Stimulated activated CD4-positive, alpha-beta T cell treated with anti-CD3 and anti-CD28 coated beads, Interleukin-15, amount 100 ng/mL, for 24 hours (primary cell): ENCODE data around the gene PANX1.
"Not testable (repeated sequence)": the region's sequence is repeated elsewhere in the genome, so short reads cannot be mapped to it uniquely, and the experiment has no call there.

Source experiments
- DNase-seq: peaks from one replicate; pipeline ENCODE4 v3.0.0-alpha.2; 2020

Gene PANX1

DNA sequence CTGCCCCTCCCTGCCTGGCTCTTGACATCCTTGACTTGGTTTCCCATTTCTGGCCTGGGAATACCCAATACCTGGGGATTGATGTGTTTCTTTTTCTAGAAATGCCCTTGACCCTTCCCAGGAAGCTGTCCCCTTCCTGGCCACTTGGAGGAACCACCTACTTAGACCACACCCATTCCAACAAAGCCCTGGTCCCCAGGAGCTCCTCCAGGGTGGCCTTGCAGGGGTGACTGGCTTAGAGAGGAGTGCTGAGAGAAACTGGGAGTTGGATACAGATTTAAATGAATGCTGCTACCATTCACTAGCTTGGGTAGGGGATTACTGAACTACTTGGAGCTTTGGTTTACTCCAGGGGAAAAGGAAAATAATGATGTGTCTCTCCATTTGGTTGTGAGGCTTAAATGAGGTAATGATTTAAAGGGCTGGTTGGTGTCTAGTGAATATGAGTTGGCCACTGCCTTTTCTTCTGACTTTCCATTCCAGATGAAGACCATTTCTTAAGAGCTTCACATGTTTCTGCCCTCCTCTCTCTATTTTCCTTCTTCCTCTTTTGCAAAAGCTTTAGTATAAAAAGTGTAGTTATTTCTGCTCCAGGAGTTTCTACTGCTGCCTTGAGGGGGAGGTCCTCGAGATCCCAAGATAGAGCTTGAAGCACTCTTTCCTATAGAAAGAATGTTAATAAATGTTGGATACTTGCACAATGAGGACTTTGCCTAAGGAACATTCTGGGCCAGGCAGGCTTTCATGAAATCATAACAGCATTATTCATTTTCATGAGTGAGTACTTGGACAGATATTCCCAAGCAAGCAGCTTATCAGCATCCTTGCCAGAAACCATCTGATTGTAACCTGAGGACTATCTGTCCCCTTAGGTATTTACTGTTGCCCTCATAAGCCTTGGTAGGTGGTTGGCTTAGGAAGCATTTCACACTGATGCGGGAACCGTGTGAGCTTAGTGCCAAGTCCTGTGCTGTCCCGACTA, 22.4 kb downstream of the PANX1 start:
- DNase-seq, result no peak

GRCh38 chr11:94151903-94152677, 23.4 kb downstream of the PANX1 start:
- DNase-seq, result peak; percentile 47

DNA sequence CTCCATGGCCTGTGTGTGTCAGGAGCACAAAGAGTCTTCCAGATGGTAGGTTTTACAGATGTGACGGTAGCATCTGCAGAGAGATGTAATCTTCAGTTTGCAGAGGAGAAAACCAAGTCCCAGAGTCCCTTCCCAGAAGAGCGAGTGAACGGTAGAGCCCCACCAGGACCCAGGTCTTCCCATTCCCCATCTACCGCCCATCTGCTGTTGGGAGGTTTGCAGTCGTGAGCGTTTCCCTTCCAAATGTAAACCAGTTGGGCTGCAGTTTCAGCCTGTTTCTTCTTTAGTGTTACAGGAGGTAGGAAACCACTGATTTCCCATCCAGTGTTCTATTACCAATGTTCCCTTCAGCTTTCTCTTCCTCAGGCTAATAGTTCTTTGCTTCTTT, 24.0 kb downstream of the PANX1 start:
- no peak for DNase-seq

- DNase-seq, result no peak
Observed at GRCh38 chr11:94153320-94153719, 24.7 kb downstream of the PANX1 start.

DNA sequence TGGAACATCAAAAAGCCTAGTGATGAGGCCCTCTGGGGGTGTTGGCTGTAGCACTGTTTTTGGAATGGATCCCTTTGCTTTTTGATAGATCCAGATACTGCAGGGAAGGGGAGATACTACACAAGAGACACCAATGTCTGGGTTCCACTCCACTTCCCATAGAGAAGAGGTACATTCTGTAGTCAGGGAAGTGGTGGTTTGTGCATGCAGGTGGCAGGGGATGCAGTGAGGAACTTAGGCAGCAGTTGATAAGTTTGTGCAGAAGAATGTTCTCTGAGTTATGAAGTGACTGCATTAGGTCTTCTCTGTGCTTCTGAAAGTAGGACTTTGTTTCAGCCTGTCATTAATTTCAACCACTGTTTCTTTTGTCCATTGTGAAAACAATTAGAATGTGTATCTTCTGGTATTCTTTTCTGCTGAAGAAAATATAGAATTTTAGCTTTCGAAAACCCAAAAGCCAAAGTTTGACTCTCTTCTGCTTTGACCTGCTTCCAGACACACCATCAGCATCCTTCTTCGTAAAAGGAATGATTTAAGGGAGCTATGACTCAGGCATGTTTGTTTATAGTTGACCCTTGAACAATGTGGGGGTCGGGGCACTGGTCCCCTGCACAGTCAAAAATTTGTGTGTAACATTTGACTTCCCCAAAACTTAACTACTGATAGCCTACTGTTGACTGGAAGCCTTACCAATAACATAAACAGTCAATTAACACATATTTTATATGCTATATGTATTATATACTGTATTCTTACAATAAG, 25.6 kb downstream of the PANX1 start:
- DNase-seq, result no peak

DNA sequence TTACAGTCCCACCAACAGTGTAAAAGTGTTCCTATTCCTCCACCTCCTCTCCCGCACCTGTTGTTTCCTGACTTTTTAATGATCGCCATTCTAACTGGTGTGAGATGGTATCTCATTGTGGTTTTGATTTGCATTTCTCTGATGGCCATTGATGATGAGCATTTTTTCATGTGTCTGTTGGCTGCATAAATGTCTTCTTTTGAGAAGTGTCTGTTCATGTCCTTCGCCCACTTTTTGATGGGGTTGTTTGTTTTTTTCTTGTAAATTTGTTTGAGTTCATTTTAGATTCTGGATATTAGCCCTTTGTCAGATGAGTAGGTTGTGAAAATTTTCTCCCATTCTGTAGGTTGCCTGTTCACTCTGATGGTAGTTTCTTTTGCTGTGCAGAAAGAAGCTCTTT, 28.7 kb downstream of the PANX1 start:
- not testable (repeated sequence) for DNase-seq

- DNase-seq, result no peak
Observed at GRCh38 chr11:94168882-94169281, 40.2 kb downstream of the PANX1 start.

DNA sequence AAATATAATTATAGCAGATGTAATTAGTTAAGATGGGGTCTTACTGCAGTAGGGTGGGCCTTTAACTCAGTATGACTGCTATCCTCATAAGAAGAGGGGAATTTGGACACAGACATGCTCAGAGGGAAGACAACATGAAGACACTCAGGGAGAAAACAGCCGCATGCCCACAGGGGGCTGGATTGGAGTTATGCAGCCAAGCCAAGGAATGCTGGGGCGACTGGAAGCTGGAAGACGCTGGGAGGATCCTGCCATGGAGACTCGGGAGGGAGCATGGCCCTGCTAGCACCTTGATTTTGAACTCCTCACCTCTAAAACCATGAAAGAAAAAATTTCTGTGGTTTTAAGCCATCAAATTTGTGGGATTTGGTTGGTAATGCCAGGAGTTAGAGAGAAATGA, 40.9 kb downstream of the PANX1 start:
- no peak for DNase-seq

- no peak for DNase-seq
Observed at GRCh38 chr11:94169930-94170545, 41.4 kb downstream of the PANX1 start.

DNA sequence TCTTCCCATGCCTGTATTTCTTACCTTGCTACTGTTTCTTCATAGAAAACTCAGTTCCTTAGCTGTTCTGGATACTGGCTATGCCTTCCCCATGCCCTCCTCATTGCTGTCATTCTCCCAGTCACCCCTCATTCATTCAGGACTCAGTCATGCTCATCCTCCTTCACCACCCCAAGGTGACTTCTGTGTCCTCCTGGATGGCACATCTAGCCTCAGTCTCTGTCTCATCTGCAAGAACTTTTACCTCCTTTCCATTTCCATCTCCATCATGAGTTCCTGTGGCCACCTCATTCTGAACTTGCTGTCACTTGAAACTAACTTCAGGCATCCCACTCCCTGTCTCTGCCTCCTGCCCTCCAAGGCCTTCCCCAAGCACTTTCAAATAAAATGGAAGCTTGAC, 42.3 kb downstream of the PANX1 start:
- DNase-seq, result no peak

GRCh38 chr11:94171693-94172440, 43.2 kb downstream of the PANX1 start:
- DNase-seq, result peak; percentile 50

GRCh38 chr11:94175535-94175934, 46.9 kb downstream of the PANX1 start:
- DNase-seq, result no peak

DNA sequence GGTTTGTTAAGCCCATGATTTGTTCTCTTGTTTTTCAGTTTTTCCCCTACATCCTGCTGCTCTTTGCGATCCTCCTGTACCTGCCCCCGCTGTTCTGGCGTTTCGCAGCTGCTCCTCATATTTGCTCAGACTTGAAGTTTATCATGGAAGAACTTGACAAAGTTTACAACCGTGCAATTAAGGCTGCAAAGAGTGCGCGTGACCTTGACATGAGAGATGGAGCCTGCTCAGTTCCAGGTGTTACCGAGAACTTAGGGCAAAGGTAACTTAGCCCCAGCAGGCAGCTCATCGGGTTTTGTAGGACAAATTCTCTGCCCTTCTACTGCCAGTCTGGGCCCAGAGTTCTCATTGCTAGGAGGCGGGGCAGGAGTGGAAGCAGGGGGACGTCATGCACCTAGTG, 49.7 kb downstream of the PANX1 start:
- no peak for DNase-seq

DNA sequence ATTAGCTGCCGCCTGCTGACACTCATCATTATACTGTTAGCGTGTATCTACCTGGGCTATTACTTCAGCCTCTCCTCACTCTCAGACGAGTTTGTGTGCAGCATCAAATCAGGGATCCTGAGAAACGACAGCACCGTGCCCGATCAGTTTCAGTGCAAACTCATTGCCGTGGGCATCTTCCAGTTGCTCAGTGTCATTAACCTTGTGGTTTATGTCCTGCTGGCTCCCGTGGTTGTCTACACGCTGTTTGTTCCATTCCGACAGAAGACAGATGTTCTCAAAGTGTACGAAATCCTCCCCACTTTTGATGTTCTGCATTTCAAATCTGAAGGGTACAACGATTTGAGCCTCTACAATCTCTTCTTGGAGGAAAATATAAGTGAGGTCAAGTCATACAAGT, 51.1 kb downstream of the PANX1 start:
- DNase-seq, result no peak

GRCh38 chr11:94181526-94181925, 52.9 kb downstream of the PANX1 start:
- DNase-seq, result no peak

DNA sequence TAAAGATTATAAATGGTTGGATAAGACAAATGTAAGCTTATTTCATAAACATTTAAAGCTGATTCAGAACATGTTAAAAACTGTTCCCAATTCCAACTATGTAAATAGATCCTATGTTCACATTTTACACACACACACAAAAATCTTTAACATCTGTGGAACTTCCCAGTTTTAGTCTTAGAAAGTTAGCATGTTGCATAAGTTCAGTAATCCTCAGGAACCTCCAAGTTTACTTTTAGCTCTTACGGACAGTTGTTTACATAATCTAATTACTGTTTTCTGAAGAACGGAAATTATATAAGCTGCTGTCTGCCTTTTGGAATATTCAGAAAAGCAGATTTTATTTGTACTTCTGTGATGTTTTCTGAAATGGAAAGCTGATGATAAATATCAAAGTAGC, 53.3 kb downstream of the PANX1 start:
- DNase-seq, result no peak

- no peak for DNase-seq
Observed at GRCh38 chr11:94183251-94183885, 54.7 kb downstream of the PANX1 start.

DNA sequence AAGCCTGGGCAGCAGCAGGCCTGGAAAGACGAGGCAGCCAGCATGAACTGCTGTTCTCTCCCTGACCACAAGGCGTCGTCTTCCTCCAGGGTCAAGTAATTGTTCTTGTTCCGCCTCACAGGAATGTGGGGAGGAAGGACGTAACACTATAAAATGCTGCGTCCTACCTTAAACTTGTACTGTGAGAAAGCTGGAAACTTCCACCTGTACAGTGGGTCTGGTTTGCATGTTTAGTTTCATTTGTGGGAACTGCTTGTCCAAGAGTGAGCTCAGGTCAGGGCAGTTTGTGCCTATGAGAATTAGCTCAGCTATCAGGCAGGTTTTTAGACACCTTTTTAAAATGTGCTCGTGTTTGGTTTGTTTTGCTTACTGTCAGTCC, 55.2 kb downstream of the PANX1 start:
- peak; percentile 40 for DNase-seq

- DNase-seq, result no peak
Observed at GRCh38 chr11:94184362-94184761, 55.7 kb downstream of the PANX1 start.

DNA sequence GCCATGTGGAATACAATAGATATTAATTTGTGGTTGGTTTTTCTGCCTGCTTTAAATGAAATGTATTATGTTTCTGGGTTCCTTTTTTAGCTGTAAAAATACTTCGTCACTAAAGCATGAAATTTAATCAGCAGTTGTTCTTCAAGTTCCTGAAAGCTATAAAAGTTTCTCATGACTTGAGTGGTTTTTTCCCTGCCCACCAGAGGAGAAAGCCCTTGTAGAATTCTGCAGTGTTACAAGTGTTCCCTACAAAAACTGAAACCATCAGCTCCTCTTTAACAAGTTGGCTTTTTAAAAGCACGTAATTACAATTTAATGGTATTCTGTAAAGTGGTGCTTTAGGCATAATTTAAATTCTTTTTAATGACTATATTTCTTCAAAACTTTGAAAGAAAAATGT, 56.2 kb downstream of the PANX1 start:
- no peak for DNase-seq

DNA sequence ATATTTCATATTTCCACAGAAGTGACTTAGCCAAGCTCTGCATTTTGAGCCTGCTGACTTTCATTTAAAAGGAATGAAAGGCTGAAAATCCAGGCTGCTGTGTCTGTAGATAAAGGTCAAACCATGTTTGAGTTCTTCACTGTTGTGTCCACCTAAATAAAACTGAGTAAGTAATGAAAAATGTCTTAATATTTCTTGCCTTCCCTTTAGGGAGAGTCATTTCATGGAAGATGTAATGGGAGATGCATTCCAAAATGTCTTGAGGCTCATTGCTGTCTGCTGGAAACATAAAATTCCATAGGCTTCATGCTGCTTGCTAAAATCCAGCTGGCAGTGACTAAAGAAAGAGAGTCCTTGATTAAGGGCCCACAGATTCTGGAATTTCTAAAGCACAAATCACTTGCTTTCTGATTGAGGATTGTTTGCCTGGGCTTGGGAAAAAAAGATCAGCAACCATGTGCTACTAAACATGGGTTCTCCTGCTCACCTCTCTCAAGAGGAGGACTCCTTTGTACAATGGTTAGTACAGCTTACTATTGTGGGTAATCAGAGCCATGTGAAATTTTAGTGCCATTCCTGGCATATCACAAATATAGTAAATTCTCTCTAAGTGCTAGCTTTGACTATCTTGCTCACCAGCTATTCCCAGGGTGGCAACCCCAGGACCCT, 56.9 kb downstream of the PANX1 start:
- DNase-seq, result no peak
